HCT116 (cell line): Measurements from ENCODE around the gene KRTAP25-1.

Experiments
- CTCF ChIP-seq, 3 experiments: fragments of 200-600 bp in 1 of 3; sonication (generic) in 1 of 3; IDR thresholded peaks in 2 of 3; conservative IDR thresholded peaks in 1 of 3; 2 replicates each; pipeline ENCODE4 v1.5.1; 2012 to 2017; ENCODE audit warnings: low read depth in 2 of 3, low read length in 2 of 3, antibody characterized with exemption in 1 of 3, borderline replicate concordance in 1 of 3, control low read depth in 1 of 3, mild to moderate bottlenecking in 1 of 3, mixed read lengths in 1 of 3, mixed run types in 1 of 3, moderate library complexity in 1 of 3; ENCODE audit not compliant: insufficient read depth in 1 of 3
- EZH2 ChIP-seq: fragments of 200-600 bp; sonication (generic); IDR thresholded peaks from 2 replicates; pipeline ENCODE4 v1.6.1; 2017; ENCODE audit warnings: antibody characterized with exemption, mixed run types
- MAX ChIP-seq: IDR thresholded peaks from 2 replicates; pipeline ENCODE4 v1.6.1; 2012
- POLR2A ChIP-seq: IDR thresholded peaks from 2 replicates; pipeline ENCODE4 v1.7.0; 2011; ENCODE audit warnings: borderline replicate concordance; ENCODE audit not compliant: insufficient read depth, insufficient read length; ENCODE audit errors: extremely low read depth
- ZNF274 ChIP-seq: fragments of 200-500 bp; sonication (Bioruptor generic); IDR thresholded peaks from 2 replicates; pipeline ENCODE4 v1.6.1; 2014; ENCODE audit warnings: mild to moderate bottlenecking, low read depth, low read length, inconsistent platforms

GRCh38 chr21:30257773-30258172, 31.5 kb downstream of the KRTAP25-1 start:
- no peak for TF ChIP-seq CTCF (IDR thresholded peaks at IDR 0.05 in 2 of 3, conservative IDR thresholded peaks at IDR 0.05 in 1 of 3; ENCODE audit: borderline replicate concordance in 1 of 3, insufficient read depth in 1 of 3, low read depth in 2 of 3, low read length in 2 of 3)
- TF ChIP-seq ZNF274, result no peak
- no peak for TF ChIP-seq EZH2
- TF ChIP-seq MAX, result no peak
- TF ChIP-seq POLR2A, result no peak
